HL-60 (cell line): Measurements from ENCODE around the gene LYRM2.

ENCODE experiments used
- DNase-seq, 2 experiments: peaks; one replicate each; pipeline ENCODE4 v3.0.0-alpha.2; 2010 to 2020; ENCODE audit warnings: low read depth in 1 of 2, low spot score in 1 of 2
- H3K27ac ChIP-seq: fragments of 250-450 bp; sonication (Bioruptor Pico); replicated peaks from 2 replicates; pipeline ENCODE4 v1.5.1; 2020; ENCODE audit warnings: mild to moderate bottlenecking, moderate library complexity
- H3K27me3 ChIP-seq: fragments of 250-450 bp; sonication (Bioruptor Pico); 2 replicates; pipeline ENCODE4 v1.5.1; 2021; ENCODE audit warnings: mild to moderate bottlenecking, moderate library complexity; ENCODE audit not compliant: insufficient read depth, poor library complexity, severe bottlenecking
- H3K4me3 ChIP-seq: replicated peaks from 2 replicates; pipeline ENCODE4 v1.5.1; 2011; ENCODE audit warnings: mild to moderate bottlenecking, control low read depth, low read length; ENCODE audit not compliant: insufficient read depth
- GABPA ChIP-seq: IDR thresholded peaks from 2 replicates; pipeline ENCODE4 v1.6.1; 2012; ENCODE audit warnings: low read depth
- POLR2AphosphoS5 ChIP-seq: IDR thresholded peaks from 2 replicates; pipeline ENCODE4 v1.6.1; 2012; ENCODE audit warnings: low read depth
- SPI1 ChIP-seq: IDR thresholded peaks from 2 replicates; pipeline ENCODE4 v1.6.1; 2012; ENCODE audit warnings: low read depth, mild to moderate bottlenecking, borderline replicate concordance
- TF ChIP-seq, protein P1 (sequence below): IDR thresholded peaks from one replicate; pipeline ENCODE4 v1.5.1; 2011; ENCODE audit warnings: low read length, control low read depth, inconsistent platforms; ENCODE audit not compliant: insufficient read depth
- TF ChIP-seq, protein P2 (sequence below): IDR thresholded peaks from 2 replicates; pipeline ENCODE4 v1.6.1; 2012; ENCODE audit warnings: low read depth; ENCODE audit not compliant: insufficient replicate concordance

The LYRM2 gene

DNA sequence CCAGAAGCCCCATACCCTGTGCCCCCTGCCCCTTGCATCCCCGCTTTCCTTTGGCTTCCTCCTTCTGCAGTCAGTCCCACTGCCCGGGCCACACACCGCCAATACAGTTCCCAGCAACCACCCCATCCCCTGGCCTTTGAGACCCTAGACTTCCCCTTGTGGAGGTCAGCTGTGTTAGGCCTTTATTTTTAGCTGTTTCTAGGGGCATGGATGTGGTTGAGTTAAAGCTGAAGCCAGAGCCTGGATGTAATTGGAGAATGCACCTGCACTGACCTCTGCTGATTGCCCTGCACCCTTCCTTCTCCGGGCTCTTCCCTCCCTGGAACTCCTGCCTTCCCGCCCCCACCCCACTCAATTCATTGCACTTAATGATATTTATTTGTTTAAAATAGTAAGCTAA, 33.9 kb downstream of the LYRM2 start:
- Histone ChIP-seq H3K27ac (no peak overlapping the region), H3K27me3 (no peaks in the 10 kb centered on the region), H3K4me3 (no peak overlapping the region)
- no peak for DNase-seq
- TF ChIP-seq, protein P1, sequence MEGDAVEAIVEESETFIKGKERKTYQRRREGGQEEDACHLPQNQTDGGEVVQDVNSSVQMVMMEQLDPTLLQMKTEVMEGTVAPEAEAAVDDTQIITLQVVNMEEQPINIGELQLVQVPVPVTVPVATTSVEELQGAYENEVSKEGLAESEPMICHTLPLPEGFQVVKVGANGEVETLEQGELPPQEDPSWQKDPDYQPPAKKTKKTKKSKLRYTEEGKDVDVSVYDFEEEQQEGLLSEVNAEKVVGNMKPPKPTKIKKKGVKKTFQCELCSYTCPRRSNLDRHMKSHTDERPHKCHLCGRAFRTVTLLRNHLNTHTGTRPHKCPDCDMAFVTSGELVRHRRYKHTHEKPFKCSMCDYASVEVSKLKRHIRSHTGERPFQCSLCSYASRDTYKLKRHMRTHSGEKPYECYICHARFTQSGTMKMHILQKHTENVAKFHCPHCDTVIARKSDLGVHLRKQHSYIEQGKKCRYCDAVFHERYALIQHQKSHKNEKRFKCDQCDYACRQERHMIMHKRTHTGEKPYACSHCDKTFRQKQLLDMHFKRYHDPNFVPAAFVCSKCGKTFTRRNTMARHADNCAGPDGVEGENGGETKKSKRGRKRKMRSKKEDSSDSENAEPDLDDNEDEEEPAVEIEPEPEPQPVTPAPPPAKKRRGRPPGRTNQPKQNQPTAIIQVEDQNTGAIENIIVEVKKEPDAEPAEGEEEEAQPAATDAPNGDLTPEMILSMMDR, result no peak
- TF ChIP-seq, protein P2, sequence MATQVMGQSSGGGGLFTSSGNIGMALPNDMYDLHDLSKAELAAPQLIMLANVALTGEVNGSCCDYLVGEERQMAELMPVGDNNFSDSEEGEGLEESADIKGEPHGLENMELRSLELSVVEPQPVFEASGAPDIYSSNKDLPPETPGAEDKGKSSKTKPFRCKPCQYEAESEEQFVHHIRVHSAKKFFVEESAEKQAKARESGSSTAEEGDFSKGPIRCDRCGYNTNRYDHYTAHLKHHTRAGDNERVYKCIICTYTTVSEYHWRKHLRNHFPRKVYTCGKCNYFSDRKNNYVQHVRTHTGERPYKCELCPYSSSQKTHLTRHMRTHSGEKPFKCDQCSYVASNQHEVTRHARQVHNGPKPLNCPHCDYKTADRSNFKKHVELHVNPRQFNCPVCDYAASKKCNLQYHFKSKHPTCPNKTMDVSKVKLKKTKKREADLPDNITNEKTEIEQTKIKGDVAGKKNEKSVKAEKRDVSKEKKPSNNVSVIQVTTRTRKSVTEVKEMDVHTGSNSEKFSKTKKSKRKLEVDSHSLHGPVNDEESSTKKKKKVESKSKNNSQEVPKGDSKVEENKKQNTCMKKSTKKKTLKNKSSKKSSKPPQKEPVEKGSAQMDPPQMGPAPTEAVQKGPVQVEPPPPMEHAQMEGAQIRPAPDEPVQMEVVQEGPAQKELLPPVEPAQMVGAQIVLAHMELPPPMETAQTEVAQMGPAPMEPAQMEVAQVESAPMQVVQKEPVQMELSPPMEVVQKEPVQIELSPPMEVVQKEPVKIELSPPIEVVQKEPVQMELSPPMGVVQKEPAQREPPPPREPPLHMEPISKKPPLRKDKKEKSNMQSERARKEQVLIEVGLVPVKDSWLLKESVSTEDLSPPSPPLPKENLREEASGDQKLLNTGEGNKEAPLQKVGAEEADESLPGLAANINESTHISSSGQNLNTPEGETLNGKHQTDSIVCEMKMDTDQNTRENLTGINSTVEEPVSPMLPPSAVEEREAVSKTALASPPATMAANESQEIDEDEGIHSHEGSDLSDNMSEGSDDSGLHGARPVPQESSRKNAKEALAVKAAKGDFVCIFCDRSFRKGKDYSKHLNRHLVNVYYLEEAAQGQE, result no peak
- TF ChIP-seq POLR2AphosphoS5 (no peak), GABPA (no peak), SPI1 (no peak)

DNA sequence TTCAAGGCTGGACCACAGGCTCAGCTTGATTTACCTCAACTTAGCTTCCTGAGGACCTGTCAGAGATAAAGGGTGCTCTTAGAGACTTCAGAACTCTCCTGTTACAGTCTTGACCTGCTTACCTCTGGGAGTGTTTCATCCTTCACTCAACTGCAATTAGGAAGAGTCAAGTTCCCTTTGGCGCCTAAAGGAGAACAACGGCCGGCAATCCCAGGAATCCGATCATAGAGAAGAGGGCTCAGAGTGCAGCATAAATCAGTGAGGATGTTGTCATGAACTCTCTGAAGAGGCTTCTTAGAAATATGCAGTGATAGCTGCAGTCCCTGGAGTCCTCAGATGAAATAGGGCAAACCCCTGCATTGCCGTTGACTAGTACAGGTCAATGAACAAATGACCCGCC, 36.4 kb downstream of the LYRM2 start:
- DNase-seq, result no peak
- no peak overlapping the region for H3K4me3 ChIP-seq
- H3K27me3 ChIP-seq, result no peaks in the 10 kb centered on the region
- TF ChIP-seq POLR2AphosphoS5 (no peak), GABPA (no peak), SPI1 (no peak)
- TF ChIP-seq, protein P2, result no peak
- TF ChIP-seq, protein P1, result no peak
- H3K27ac ChIP-seq, result no peak overlapping the region

DNA sequence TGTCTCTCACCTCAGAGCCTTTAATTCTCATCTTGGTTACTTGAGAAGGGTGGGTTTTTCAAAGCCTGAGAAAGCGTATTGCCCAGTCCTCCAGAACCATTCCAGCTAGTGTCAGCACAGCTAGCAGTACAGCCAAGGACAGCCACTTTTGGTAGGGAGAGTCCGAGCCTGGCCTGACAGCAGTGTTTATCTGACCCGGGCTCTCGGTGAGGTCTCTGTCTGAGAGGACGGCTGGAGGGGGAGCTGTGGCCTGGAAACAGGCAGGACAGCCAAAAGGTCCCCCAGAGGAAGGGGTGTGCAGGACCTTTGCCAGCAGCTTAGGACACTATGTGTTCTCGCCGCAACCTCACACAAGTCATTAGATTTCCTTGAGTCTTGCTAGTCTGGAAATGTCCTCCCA, 38.8 kb downstream of the LYRM2 start:
- Histone ChIP-seq H3K27ac (no peak overlapping the region), H3K27me3 (no peaks in the 10 kb centered on the region), H3K4me3 (no peak overlapping the region)
- no peak for DNase-seq
- TF ChIP-seq GABPA (no peak), POLR2AphosphoS5 (no peak), SPI1 (no peak)
- TF ChIP-seq, protein P2, result no peak
- TF ChIP-seq, protein P1, result no peak
